Heart left ventricle (tissue), 16 donors: Measurements from ENCODE around the gene PFDN4. TPM values are rescaled to one million over a fixed set of nuclear protein-coding genes. Genes with fewer than 3 reads are reported as not detected.

Experiments
- ATAC-seq, 4 donors: fragments of 200-7000 bp; cut with Tn5 transposase; one replicate each; pipeline ENCODE4 v1.9.1; 2020 to 2022; ENCODE audit warnings: moderate library complexity in 4 of 4, mild to moderate bottlenecking in 3 of 4, moderate number of reproducible peaks in 1 of 4
- DNase-seq, 5 donors: peaks; one replicate each; pipeline ENCODE4 v3.0.0-alpha.2; 2020
- H3K27ac ChIP-seq, 12 donors: fragments of 200-600 bp; sonication (generic) in 4 of 12; one replicate each; pipeline versions ENCODE4 v1.5.0 to v1.8.0; 2016 to 2022; ENCODE audit warnings: mild to moderate bottlenecking in 2 of 12
- H3K27me3 ChIP-seq, 9 donors: fragments of 200-600 bp; sonication (generic) in 2 of 9; one replicate each; pipeline versions ENCODE4 v1.5.1 to v1.8.0; 2016 to 2022; ENCODE audit warnings: mild to moderate bottlenecking in 3 of 9
- H3K36me3 ChIP-seq, 9 donors: fragments of 200-600 bp; sonication (generic) in 2 of 9; one replicate each; pipeline versions ENCODE4 v1.5.0 to v1.8.0; 2018 to 2022; ENCODE audit warnings: mild to moderate bottlenecking in 2 of 9
- H3K4me1 ChIP-seq, 12 donors: fragments of 200-600 bp; sonication (generic) in 4 of 12; one replicate each; pipeline versions ENCODE4 v1.5.0 to v1.8.0; 2016 to 2022; ENCODE audit warnings: mild to moderate bottlenecking in 3 of 12
- H3K4me3 ChIP-seq, 12 donors: fragments of 200-600 bp; sonication (generic) in 4 of 12; one replicate each; pipeline versions ENCODE4 v1.5.0 to v1.8.0; 2017 to 2022; ENCODE audit warnings: mild to moderate bottlenecking in 9 of 12, moderate library complexity in 4 of 12
- H3K9me3 ChIP-seq, 12 donors: fragments of 200-600 bp; sonication (generic) in 4 of 12; one replicate each; pipeline versions ENCODE4 v1.5.0 to v1.8.0; 2016 to 2022; ENCODE audit warnings: mild to moderate bottlenecking in 1 of 12
- POLR2A ChIP-seq, 2 donors: fragments of 450-650 bp; IDR thresholded peaks; one replicate each; pipeline ENCODE4 v1.6.1; 2017; ENCODE audit warnings: antibody characterized with exemption in 2 of 2, mild to moderate bottlenecking in 2 of 2, moderate library complexity in 2 of 2
- WGBS, 4 donors: extraction: QIAGEN DNeasy Blood & Tissue Kit in 2 of 4; methylation state at CpG; one replicate each; pipeline versions ENCODE4 v1.1.5 to v1.1.7; 2013 to 2018; 5-methylcytosine and 5-hydroxymethylcytosine counted together
- intact Hi-C, 10 donors: fragments of 100-400 bp; cut with DNase I; formaldehyde crosslinking; loops; one replicate each; pipeline versions ENCODE4 v1.11.1 to v1.14.2; 2022
- polyA plus RNA-seq, 2 donors: library from polyadenylated mRNA; stranded (reverse); fragments of 200-250 nt; gene quantifications; one replicate each; pipeline ENCODE4 v1.2.3, GENCODE V29; 2013
- total RNA-seq, 9 donors: library from RNA; depleted of rRNA in 2 of 9; stranded (reverse); fragments of >200 nt in 2 of 9; fragmentation: NEBNext Ultra II Directional in 3 of 9; extraction: Animal tissue kit (Norgen Biotek cat#: 25700) in 3 of 9; gene quantifications; one replicate each; pipeline versions ENCODE4 v1.1.0 to v1.2.4, GENCODE V29; 2016 to 2023
- TF ChIP-seq, protein P1 (sequence below), 12 donors: fragments of 200-600 bp; sonication (generic) in 4 of 12; IDR thresholded peaks; one replicate each; pipeline versions ENCODE4 v1.5.0 to v1.8.0; 2018 to 2022; ENCODE audit warnings: antibody characterized with exemption in 12 of 12, mild to moderate bottlenecking in 5 of 12
- donor health status: ischemic (EF 13 %, LVEDD 7.1; RV severe dilation, severe dysfunction).
- donor health status: healthy with polysubstance abuse.
- donor health status: DM: no; HTN: yes; CAD: no.
- donor health status: DM: no; HTN: no; CAD: no.
- donor health status: ischemic (EF 25% LVEDD 6.9; RV normal size, moderate dysfunction).
- donor health status: ischemic (EF 25% LVEDD 5.7; RV mildly dilated, moderate dysfunction).
- donor health status: healthy.
- donor health status: DM: yes; HTN: yes; CAD: no.
- donor health status: ischemic (EF 35%, LVEDD 5.7; RV mildly dilated, moderate dysfunction).
- donor health status: nonischemic (EF 11% LVEDD 7.7; RV severe dilation, severe dysfunction).
- donor health status: DM: yes; HTN: yes; CAD: no.
- donor health status: PGD.
- donor health status: ischemic (EF 29% LVEDD 5.4; RV normal size, mild dysfunction).
- donor health status: nonischemic (EF 23%, LVEDD 6.1; RV moderate dilation, normal function).

Gene PFDN4
- total and polyA plus RNA-seq, 11 donors = 21.0 to 92.0 (median 28.5) TPM

DNA sequence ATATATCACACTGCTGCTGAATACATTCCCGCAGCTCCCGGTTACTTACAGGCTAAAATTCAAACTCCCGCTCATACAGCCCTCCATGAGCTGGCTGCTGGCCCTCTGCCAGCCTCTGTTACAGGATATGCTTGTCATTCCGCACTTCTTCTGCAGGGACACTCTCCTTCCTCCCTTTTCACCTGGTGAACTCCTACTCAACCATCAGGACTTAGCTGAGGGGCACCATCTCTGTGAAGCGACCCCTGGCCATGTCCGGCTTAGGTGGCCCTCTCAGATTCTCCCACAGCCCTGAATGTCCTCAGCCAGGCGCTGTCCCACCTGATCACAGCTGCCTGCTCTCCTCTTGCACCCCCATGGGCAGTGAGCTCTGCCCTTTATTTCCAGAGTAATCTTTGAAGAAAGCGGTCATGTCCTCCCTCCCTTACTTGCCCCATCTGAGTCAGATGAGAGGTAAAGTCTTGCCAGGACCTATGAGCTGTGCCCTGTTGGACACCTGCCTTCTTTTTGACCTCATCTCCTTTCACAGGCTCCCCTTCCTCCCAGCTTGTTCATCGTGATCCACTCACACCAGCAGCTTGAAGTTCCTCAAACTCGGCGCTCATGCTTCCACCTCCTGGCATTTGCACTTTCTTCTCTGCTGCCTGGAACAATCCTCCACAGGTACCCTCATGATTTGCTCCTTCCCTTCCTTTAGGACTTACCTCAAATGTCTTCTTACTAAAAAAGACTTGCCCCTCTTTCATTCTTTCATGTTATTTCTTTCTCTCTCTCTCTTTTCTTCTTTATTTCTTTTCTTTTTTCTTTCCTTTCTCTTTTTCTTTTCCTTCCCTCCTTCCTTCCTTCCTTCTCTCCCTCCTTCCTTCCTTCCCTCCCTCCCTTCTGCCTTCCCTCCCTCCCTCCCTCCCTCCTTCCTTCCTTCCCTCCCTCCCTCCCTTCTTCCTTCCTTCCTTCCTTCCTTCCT is 39.7 kb upstream of the PFDN4 start:
- no peak overlapping the region for H3K4me3 ChIP-seq
- peaks cover 13 to 86% (median 37%) of the 10 kb centered on the region in 9 donors for H3K27me3 ChIP-seq
- DNase-seq = no peak
- no peak for ATAC-seq
- intact Hi-C loops = no loop called here
- no peaks in the 10 kb centered on the region for H3K36me3 ChIP-seq
- no peak for TF ChIP-seq POLR2A (IDR thresholded peaks at IDR 0.05)
- TF ChIP-seq, protein P1, sequence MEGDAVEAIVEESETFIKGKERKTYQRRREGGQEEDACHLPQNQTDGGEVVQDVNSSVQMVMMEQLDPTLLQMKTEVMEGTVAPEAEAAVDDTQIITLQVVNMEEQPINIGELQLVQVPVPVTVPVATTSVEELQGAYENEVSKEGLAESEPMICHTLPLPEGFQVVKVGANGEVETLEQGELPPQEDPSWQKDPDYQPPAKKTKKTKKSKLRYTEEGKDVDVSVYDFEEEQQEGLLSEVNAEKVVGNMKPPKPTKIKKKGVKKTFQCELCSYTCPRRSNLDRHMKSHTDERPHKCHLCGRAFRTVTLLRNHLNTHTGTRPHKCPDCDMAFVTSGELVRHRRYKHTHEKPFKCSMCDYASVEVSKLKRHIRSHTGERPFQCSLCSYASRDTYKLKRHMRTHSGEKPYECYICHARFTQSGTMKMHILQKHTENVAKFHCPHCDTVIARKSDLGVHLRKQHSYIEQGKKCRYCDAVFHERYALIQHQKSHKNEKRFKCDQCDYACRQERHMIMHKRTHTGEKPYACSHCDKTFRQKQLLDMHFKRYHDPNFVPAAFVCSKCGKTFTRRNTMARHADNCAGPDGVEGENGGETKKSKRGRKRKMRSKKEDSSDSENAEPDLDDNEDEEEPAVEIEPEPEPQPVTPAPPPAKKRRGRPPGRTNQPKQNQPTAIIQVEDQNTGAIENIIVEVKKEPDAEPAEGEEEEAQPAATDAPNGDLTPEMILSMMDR (IDR thresholded peaks at IDR 0.05) = no peak
- no peaks in the 10 kb centered on the region for H3K9me3 ChIP-seq
- H3K4me1 ChIP-seq = peaks cover 0 to 9% (median under 1%) of the 10 kb centered on the region in 12 donors
- 57 to 69% (median 63%) methylated on average over 11 of the region's 11 CpGs for WGBS, 4 donors
- H3K27ac ChIP-seq = no peak overlapping the region

DNA sequence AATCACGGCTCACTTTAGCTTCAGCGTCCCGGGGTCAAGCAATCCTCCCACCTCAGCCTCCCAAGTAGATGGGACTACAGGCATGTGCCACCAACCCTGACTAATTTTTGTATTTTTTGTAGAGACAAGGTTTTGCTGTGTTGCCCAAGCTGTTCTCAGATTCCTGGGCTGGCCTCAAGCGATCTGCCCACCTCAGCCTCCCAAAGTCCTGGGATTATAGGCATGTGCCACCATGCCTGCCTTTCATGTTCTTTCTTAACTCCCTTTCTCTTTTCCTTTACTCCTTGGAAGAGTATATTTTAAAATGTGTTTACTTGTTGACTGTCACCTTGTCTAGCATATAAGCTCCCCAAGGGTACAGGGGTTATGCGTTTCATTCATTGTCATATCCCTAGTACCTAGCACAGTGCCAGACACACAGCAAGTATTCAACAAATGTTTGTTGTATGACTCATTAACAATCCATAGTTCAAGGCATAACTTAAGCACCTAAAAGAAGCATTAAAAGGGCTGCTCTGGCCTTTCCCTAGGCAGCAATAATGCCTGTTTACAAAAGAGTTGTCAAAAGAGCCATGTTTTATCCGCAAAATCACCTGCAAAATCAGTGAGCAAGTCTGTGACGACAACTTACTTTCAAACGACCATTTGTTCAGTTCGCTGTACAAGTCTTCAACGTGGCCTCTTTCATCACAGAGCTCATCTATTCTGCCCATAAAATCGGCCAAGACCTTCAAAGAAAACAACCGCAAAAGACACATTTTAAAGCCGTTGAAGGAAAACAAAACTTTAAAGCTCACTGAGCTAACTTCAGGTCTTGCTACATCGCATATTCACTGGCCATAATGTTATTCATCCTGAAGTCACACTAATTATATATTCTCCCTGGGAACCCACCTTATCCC is 38.7 kb upstream of the PFDN4 start:
- H3K27ac ChIP-seq = no peak overlapping the region
- 76 to 83% (median 78%) methylated on average over 14 of the region's 14 CpGs for WGBS, 4 donors

DNA sequence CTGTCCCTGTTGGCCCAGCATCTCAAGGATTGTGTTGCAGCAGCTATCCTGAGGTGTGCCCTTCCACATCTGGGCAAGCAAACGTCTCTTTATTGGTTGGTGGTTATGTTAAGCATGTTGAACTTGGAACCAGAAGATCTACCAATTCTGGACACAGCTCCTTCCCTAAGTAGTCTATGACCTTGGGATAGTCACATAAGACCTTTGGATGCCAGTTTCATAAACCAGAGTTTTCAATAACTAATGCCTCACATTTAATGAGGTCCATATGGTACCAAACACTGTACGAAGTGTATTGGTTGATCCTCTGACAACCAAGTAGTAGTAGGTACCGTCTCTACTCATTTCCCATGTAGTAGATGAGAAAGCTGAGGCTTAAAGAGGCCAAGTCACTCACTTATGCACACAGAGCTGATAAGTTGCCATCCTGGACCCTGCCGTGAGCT is 37.8 kb upstream of the PFDN4 start:
- Histone ChIP-seq H3K27me3 (peaks cover 21 to 92% (median 51%) of the 10 kb centered on the region in 9 donors), H3K27ac (no peak overlapping the region), H3K36me3 (no peaks in the 10 kb centered on the region), H3K4me3 (no peak overlapping the region), H3K4me1 (peaks cover 0 to 27% (median 11%) of the 10 kb centered on the region in 12 donors), H3K9me3 (no peaks in the 10 kb centered on the region)
- WGBS, 4 donors = 55 to 75% (median 70%) methylated on average over 4 of the region's 4 CpGs
- DNase-seq = no peak
- no peak for ATAC-seq
- TF ChIP-seq, protein P1 (IDR thresholded peaks at IDR 0.05) = no peak
- TF ChIP-seq POLR2A (IDR thresholded peaks at IDR 0.05) = no peak
- intact Hi-C loops = no loop called here

More for the DNA sequence above, 38.7 kb upstream of the PFDN4 start:
- no peaks in the 10 kb centered on the region for H3K9me3 ChIP-seq
- DNase-seq (no peak), ATAC-seq (no peak)
- TF ChIP-seq, protein P1 (IDR thresholded peaks at IDR 0.05) = no peak
- no peak for TF ChIP-seq POLR2A (IDR thresholded peaks at IDR 0.05)
- peaks cover 0 to 19% (median 7%) of the 10 kb centered on the region in 12 donors for H3K4me1 ChIP-seq
- H3K4me3 ChIP-seq = no peak overlapping the region
- no peaks in the 10 kb centered on the region for H3K36me3 ChIP-seq
- intact Hi-C loops = no loop called here
- peaks cover 17 to 92% (median 44%) of the 10 kb centered on the region in 9 donors for H3K27me3 ChIP-seq
